Sigmoid colon (tissue), 4 donors: ENCODE results near the gene GALM.

Experiments used
- POLR2A ChIP-seq, 2 donors: fragments of 450-650 bp; IDR thresholded peaks; one replicate each; pipeline ENCODE4 v1.6.1; 2016; ENCODE audit warnings: antibody characterized with exemption in 2 of 2, mild to moderate bottlenecking in 2 of 2, moderate library complexity in 2 of 2
- POLR2AphosphoS5 ChIP-seq, 4 donors: sonication (generic); formaldehyde crosslinking; IDR thresholded peaks; one replicate each; pipeline ENCODE4 v1.6.1; 2017; ENCODE audit warnings: antibody characterized with exemption in 4 of 4
- TF ChIP-seq, protein P1 (sequence below), 4 experiments: fragments of 450-650 bp in 3 of 4; fragments of 200-600 bp in 1 of 4; IDR thresholded peaks; one replicate each; pipeline ENCODE4 v1.5.1; 2016 to 2019; ENCODE audit warnings: antibody characterized with exemption in 4 of 4, mild to moderate bottlenecking in 3 of 4, moderate library complexity in 2 of 4

DNA sequence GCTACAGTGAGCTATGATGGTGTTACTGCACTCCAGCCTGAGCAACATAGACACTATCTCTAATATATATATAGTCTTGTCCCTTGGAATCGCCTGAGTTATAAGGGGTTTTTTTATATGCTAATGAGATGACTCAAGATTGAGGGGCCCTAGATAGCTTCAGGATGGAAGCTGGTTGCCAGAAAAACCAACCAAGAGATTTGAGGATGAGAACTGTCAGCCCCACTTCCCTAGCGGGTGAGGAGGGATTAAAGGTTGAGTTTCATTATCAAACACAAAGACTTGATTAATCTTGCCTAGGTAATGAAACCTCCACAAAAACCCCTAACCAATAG is 12.6 kb upstream of the GALM start:
- TF ChIP-seq POLR2AphosphoS5 (IDR thresholded peaks at IDR 0.05) (no peak), POLR2A (IDR thresholded peaks at IDR 0.05) (no peak)
- TF ChIP-seq, protein P1, sequence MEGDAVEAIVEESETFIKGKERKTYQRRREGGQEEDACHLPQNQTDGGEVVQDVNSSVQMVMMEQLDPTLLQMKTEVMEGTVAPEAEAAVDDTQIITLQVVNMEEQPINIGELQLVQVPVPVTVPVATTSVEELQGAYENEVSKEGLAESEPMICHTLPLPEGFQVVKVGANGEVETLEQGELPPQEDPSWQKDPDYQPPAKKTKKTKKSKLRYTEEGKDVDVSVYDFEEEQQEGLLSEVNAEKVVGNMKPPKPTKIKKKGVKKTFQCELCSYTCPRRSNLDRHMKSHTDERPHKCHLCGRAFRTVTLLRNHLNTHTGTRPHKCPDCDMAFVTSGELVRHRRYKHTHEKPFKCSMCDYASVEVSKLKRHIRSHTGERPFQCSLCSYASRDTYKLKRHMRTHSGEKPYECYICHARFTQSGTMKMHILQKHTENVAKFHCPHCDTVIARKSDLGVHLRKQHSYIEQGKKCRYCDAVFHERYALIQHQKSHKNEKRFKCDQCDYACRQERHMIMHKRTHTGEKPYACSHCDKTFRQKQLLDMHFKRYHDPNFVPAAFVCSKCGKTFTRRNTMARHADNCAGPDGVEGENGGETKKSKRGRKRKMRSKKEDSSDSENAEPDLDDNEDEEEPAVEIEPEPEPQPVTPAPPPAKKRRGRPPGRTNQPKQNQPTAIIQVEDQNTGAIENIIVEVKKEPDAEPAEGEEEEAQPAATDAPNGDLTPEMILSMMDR (IDR thresholded peaks at IDR 0.05), result no peak
